Glutamatergic neuron (in vitro differentiated cells): Measurements from ENCODE around the gene XIST. TPM values are rescaled to one million over a fixed set of nuclear protein-coding genes. Genes with fewer than 3 reads are reported as not detected.

ENCODE experiments used
- DNase-seq: peaks from one replicate; pipeline ENCODE4 v3.0.0; 2022
- H3K27ac Mint-ChIP-seq: one replicate; pipeline ENCODE4 v1.8.0; 2020; ENCODE audit warnings: mild to moderate bottlenecking, mixed read lengths, inconsistent platforms; ENCODE audit not compliant: unreplicated experiment
- H3K27me3 Mint-ChIP-seq: one replicate; pipeline ENCODE4 v1.8.0; 2020; ENCODE audit warnings: mild to moderate bottlenecking, moderate library complexity, mixed read lengths, inconsistent platforms; ENCODE audit not compliant: unreplicated experiment
- H3K36me3 Mint-ChIP-seq: one replicate; pipeline ENCODE4 v1.8.0; 2020; ENCODE audit warnings: mild to moderate bottlenecking, mixed read lengths, inconsistent platforms; ENCODE audit not compliant: unreplicated experiment
- H3K4me1 Mint-ChIP-seq: one replicate; pipeline ENCODE4 v1.8.0; 2020; ENCODE audit warnings: mild to moderate bottlenecking, low read depth, mixed read lengths, inconsistent platforms; ENCODE audit not compliant: unreplicated experiment
- H3K4me3 Mint-ChIP-seq: one replicate; pipeline ENCODE4 v1.8.0; 2020; ENCODE audit warnings: mild to moderate bottlenecking, mixed read lengths, inconsistent platforms; ENCODE audit not compliant: unreplicated experiment
- H3K9me3 Mint-ChIP-seq: one replicate; pipeline ENCODE4 v1.8.0; 2020; ENCODE audit warnings: mild to moderate bottlenecking, moderate library complexity, mixed read lengths, inconsistent platforms; ENCODE audit not compliant: unreplicated experiment
- total RNA-seq: library from RNA; stranded (reverse); fragmentation: NEBNext Ultra II Directional; extraction: Animal tissue kit (Norgen Biotek cat#: 25700); gene quantifications from one replicate; pipeline ENCODE4 v1.2.1, GENCODE V29; 2021; ENCODE audit not compliant: unreplicated experiment
- TF ChIP-seq, protein P1 (sequence below): fragments of 200-600 bp; sonication (generic); IDR thresholded peaks from one replicate; pipeline ENCODE4 v1.5.0; 2021; ENCODE audit not compliant: partially characterized antibody, unreplicated experiment

Gene XIST
- total RNA-seq, 1 donor from 2014 or later = not detected

DNA sequence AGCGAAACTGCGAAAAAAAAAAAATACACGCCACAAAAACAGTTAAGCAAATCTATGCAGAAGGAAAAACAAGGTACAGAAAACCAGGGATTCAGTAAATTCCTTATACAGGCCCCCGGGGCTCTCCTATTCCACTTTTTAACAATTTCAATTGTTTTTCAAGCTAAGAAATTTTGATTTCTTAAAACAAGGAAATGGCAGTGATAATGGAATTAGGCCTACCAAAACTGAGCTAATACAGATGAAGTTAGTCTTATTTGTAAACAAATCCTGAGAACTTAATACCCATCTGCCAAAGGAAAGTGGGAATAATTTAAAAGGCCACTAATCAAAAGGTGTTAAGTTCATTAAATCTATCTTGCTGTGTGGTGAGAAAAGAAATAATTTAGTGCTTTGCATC lies 20.2 kb downstream of the XIST start:
- Mint-ChIP-seq H3K36me3 (no peaks in the 10 kb centered on the region), H3K9me3 (no peaks in the 10 kb centered on the region), H3K27me3 (no peaks in the 10 kb centered on the region), H3K27ac (no peak overlapping the region), H3K4me3 (no peak overlapping the region), H3K4me1 (no peaks in the 10 kb centered on the region)
- no peak for DNase-seq
- TF ChIP-seq, protein P1, sequence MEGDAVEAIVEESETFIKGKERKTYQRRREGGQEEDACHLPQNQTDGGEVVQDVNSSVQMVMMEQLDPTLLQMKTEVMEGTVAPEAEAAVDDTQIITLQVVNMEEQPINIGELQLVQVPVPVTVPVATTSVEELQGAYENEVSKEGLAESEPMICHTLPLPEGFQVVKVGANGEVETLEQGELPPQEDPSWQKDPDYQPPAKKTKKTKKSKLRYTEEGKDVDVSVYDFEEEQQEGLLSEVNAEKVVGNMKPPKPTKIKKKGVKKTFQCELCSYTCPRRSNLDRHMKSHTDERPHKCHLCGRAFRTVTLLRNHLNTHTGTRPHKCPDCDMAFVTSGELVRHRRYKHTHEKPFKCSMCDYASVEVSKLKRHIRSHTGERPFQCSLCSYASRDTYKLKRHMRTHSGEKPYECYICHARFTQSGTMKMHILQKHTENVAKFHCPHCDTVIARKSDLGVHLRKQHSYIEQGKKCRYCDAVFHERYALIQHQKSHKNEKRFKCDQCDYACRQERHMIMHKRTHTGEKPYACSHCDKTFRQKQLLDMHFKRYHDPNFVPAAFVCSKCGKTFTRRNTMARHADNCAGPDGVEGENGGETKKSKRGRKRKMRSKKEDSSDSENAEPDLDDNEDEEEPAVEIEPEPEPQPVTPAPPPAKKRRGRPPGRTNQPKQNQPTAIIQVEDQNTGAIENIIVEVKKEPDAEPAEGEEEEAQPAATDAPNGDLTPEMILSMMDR = no peak

DNA sequence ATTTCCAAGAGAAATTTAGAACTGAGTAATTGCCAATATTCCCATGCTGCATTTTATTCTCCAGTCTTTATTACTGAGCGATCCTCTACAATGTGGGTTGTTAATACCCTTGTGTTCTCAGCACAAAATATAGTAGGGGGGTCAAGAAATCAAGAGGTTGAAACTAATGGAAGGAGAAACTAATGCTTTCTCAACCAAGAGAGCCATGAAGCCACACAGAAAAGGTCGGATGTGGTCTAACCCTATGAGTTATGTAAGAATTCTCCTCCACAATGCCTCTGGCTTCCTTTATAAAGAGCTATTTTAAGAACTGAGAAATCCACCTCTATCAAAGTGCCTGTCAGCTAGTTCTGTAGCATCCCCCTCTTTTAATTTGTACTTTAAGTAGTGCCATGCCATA lies 21.0 kb downstream of the XIST start:
- Mint-ChIP-seq H3K4me1 (no peaks in the 10 kb centered on the region), H3K36me3 (no peaks in the 10 kb centered on the region), H3K27ac (no peak overlapping the region), H3K9me3 (no peaks in the 10 kb centered on the region), H3K4me3 (no peak overlapping the region), H3K27me3 (no peaks in the 10 kb centered on the region)
- no peak for DNase-seq
- TF ChIP-seq, protein P1 = no peak

DNA sequence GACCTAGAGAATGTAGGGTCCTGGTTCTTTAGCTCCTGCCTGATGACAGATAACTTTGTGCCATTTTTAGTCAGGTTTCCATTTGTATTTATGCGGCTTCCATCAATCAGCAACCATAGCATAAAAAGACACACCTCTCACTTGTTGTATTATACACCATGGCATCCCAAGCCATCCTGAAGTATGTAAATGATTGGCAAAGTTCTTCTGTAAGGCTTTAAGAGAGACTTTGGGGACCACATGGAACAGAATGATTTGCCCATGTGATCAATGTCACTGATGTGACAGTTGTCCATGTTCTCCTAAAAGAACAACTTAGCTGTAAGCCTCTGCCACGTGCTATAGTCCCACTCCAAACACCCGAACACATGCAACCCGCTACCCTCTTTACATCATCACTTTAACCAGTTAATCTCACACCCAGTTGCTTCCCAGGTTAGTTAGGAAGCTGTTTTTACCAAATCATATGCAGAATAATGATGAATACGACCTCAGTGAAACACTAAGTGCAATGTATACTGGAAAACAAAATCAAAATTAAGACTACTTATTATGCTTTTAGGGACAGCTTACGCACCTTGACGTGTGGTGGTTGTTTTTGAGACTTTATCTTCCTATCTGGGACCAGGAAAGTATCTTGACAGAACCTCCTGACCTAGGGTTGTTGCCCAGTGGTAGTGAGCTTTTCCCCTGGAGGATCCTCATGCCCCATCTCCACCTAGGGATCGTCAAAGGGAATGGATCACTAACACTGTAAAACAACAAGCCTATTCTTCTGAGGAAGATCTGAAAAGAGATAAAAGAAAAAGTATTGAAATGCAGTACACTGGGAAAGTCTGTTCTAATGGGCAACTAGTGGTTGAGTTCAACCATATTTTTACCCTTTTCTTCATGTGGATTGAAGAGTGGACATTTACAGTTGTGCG lies 21.8 kb downstream of the XIST start:
- TF ChIP-seq, protein P1 = no peak
- DNase-seq = no peak
- Mint-ChIP-seq H3K4me1 (no peaks in the 10 kb centered on the region), H3K9me3 (no peaks in the 10 kb centered on the region), H3K36me3 (no peaks in the 10 kb centered on the region), H3K27ac (no peak overlapping the region), H3K4me3 (no peak overlapping the region), H3K27me3 (no peaks in the 10 kb centered on the region)

DNA sequence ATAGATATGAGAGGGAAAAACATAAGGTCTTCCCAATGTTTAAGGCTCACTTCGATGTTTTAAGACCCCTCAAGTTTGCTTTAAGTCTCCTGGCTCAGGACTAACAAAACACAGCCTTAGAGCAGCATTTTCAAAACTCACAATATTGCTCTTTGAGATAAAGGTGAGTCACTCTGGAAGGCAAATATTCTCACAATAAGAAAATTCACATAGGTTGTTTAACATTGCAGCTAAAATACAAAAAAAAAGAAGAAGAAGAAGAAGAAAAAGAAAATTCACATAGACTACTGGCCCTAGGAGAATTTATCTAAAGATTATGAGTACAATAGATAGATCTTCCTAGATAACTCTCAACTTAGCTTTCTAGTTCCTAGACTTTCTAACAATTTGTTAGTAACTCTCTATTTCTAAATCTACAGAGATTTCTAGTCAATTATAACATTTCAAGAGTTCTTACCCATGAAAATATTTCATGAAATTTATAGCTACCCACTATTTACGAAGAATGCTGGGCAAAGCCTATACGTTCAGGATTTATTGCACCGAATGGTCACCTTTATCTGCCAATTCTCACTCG lies 22.5 kb downstream of the XIST start:
- no peak overlapping the region for H3K4me3 Mint-ChIP-seq
- no peaks in the 10 kb centered on the region for H3K9me3 Mint-ChIP-seq
- no peaks in the 10 kb centered on the region for H3K36me3 Mint-ChIP-seq
- TF ChIP-seq, protein P1 = no peak
- H3K4me1 Mint-ChIP-seq = no peaks in the 10 kb centered on the region
- H3K27me3 Mint-ChIP-seq = no peaks in the 10 kb centered on the region
- no peak overlapping the region for H3K27ac Mint-ChIP-seq
- DNase-seq = no peak

DNA sequence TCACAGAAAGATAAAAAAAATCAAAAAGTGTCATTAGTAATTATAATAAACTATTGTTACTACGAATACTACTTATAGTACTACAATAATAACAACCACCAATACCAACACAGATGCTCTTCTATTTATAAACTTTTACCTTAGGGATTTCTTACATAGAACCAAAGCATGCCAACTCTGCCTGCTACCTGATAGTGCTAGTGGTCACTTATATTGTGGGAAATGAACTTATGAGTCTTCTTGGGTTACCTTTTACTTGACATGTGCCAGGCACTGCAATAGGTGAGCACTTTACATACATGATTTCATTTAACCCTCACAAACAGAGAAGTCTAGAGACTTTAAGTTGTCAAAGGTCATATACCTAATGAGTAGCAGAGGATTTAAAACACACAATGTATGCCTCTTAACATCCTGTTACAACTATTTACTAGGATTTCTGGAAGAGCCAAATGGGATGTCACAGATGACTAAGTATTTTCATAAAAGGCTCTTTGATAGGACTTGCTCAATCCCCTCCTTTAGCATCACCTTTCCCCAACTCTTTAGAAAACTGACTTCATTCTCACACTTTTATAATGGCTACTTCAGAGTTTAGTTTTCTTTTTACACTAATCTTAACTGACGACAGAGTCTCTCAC lies 24.3 kb downstream of the XIST start:
- Mint-ChIP-seq H3K9me3 (no peaks in the 10 kb centered on the region), H3K4me3 (no peak overlapping the region), H3K27me3 (no peaks in the 10 kb centered on the region), H3K36me3 (no peaks in the 10 kb centered on the region), H3K27ac (no peak overlapping the region), H3K4me1 (no peaks in the 10 kb centered on the region)
- TF ChIP-seq, protein P1 = no peak
- no peak for DNase-seq
